Activated B cell treated with CpG ODN at 0.5 μM for 24 hours (primary cell): ENCODE results near the gene MTMR11. TPM values are rescaled to one million over a fixed set of nuclear protein-coding genes. Genes with fewer than 3 reads are reported as not detected.

Source experiments
- ATAC-seq: fragments of 200-7000 bp; cut with Tn5 transposase; one replicate; pipeline ENCODE4 v1.10.0; 2021; ENCODE audit warnings: low read depth, mild to moderate bottlenecking, moderate library complexity
- CTCF ChIA-PET: fragments of 350-600 bp; sonication (Branson Sonifier 250); formaldehyde crosslinking; loops from one replicate; lab custom pipeline; 2021; ENCODE audit warnings: antibody characterized with exemption; lab: Charles Lee
- POLR2A ChIA-PET: fragments of 350-600 bp; sonication (Branson Sonifier 250); formaldehyde crosslinking; loops from one replicate; lab custom pipeline; 2021; ENCODE audit warnings: antibody characterized with exemption; lab: Charles Lee
- DNase-seq: peaks from one replicate; pipeline ENCODE4 v3.0.0; 2022
- H3K27ac Mint-ChIP-seq: one replicate; pipeline ENCODE4 v1.8.0; 2020; ENCODE audit warnings: mixed read lengths
- H3K27me3 Mint-ChIP-seq: one replicate; pipeline ENCODE4 v1.8.0; 2021; ENCODE audit warnings: mixed read lengths
- H3K36me3 Mint-ChIP-seq: one replicate; pipeline ENCODE4 v1.8.0; 2021; ENCODE audit warnings: low read depth, mixed read lengths
- H3K4me1 Mint-ChIP-seq: one replicate; pipeline ENCODE4 v1.8.0; 2021; ENCODE audit warnings: mixed read lengths
- H3K4me3 Mint-ChIP-seq: one replicate; pipeline ENCODE4 v1.8.0; 2020; ENCODE audit warnings: mild to moderate bottlenecking, mixed read lengths
- H3K9me3 Mint-ChIP-seq: one replicate; pipeline ENCODE4 v1.8.0; 2020; ENCODE audit warnings: mixed read lengths
- intact Hi-C: fragments of 100-400 bp; cut with micrococcal nuclease; formaldehyde crosslinking; loops from one replicate; pipeline ENCODE4 v1.15.1; 2024
- total RNA-seq: library from RNA; stranded (reverse); gene quantifications from 2 replicates; pipeline ENCODE4 v1.2.3, GENCODE V29; 2022
- TF ChIP-seq, protein P1 (sequence below): fragments of 200-600 bp; IDR thresholded peaks from one replicate; pipeline ENCODE4 v1.8.0; 2022; ENCODE audit warnings: antibody characterized with exemption, mild to moderate bottlenecking

The MTMR11 gene
- total RNA-seq, 1 donor from 2014 or later = not detected

DNA sequence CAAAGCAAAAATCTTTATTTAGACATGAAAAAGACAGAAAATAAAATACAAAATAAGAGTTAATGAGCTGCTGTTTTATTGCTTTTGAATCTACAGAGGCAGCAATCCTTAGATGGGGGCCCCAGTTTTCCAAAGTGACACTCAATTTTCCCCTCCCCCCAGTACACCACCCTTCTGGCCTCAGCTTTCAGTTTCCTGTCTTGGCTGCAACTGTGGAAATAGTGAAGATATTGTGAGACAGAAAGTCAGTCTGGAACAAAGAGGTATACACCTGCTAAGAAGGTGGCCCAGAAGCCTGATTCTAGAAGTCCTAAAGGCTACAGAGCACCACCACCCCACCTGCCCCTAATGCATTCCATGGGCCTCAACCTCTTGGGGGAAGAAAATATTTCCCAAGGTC, 1.1 kb upstream of the MTMR11 start:
- CTCF ChIA-PET = no interaction called here
- Mint-ChIP-seq H3K4me1 (peaks cover 5% of the 10 kb centered on the region), H3K9me3 (no peaks in the 10 kb centered on the region), H3K27ac (no peak overlapping the region), H3K36me3 (no peaks in the 10 kb centered on the region), H3K27me3 (peaks cover 18% of the 10 kb centered on the region), H3K4me3 (no peak overlapping the region)
- ATAC-seq (no peak), DNase-seq (no peak)
- intact Hi-C loops = no loop called here
- TF ChIP-seq, protein P1, sequence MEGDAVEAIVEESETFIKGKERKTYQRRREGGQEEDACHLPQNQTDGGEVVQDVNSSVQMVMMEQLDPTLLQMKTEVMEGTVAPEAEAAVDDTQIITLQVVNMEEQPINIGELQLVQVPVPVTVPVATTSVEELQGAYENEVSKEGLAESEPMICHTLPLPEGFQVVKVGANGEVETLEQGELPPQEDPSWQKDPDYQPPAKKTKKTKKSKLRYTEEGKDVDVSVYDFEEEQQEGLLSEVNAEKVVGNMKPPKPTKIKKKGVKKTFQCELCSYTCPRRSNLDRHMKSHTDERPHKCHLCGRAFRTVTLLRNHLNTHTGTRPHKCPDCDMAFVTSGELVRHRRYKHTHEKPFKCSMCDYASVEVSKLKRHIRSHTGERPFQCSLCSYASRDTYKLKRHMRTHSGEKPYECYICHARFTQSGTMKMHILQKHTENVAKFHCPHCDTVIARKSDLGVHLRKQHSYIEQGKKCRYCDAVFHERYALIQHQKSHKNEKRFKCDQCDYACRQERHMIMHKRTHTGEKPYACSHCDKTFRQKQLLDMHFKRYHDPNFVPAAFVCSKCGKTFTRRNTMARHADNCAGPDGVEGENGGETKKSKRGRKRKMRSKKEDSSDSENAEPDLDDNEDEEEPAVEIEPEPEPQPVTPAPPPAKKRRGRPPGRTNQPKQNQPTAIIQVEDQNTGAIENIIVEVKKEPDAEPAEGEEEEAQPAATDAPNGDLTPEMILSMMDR = no peak
- POLR2A ChIA-PET = no interaction called here

DNA sequence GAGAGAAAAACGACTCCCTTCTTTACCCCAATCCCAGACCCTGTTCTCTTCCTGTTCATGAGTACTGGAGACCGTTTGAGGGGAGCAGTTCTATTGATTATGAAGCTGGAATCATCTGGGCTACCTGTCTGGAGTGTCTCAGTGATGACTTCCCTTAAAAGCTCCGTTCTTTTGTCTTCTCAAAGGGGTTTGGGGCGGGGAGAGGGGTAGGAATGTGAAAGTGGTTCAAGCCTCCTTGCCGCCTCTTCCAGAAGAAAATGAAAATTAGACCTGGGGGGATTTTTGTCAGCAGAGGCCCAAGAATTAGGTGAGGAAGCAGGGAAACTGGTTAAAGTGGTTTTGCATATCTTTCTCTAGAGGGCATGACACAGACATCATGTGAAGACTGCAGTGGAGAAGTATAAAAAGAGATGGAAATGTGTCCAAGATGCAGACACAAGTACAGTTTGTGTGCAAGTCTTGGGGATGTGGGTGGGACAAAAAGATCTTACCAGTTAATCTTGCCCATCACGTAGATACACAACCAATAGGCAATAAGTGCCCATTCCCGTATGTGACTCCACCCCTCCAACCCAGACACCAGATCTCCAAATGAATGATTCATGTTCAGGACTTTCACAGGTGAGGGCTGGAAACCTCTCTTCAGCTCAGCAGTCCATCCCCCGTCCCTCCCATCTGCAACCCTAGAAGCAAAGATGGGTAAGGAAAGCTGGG, 470 bp upstream of the MTMR11 start:
- ChIA-PET POLR2A (no interaction called here), CTCF (interaction anchor here (0.6 kb wide), 1 partner anchor 1416 kb away, joined by 3 read pairs; no protein-coding TSS in a partner anchor)
- DNase-seq (no peak), ATAC-seq (no peak)
- H3K36me3 Mint-ChIP-seq = no peaks in the 10 kb centered on the region
- H3K27ac Mint-ChIP-seq = no peak overlapping the region
- TF ChIP-seq, protein P1 = no peak
- H3K4me3 Mint-ChIP-seq = no peak overlapping the region
- intact Hi-C loops = no loop called here
- H3K4me1 Mint-ChIP-seq = peaks cover 5% of the 10 kb centered on the region
- H3K9me3 Mint-ChIP-seq = no peaks in the 10 kb centered on the region
- H3K27me3 Mint-ChIP-seq = peaks cover 22% of the 10 kb centered on the region

DNA sequence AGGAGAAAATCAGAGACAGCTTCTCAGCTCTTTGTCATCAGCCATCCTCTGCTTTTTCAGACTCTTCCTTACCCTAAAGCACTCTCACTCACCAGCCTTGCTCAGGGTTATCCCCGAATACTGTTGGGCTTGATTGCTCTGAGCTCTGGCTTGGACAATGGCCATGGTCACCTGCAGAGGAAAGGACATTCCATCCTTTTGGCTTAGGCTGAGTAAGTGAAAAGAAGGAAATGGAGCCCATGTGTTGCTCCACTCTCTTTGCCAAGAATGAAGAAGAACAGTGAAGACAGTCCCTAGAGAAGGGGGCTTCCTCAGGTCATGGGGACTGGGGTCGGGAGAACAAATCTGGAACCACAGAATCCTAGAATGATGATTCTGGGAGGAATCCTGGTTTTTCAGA, 2.3 kb downstream of the MTMR11 start:
- H3K27ac Mint-ChIP-seq = no peak overlapping the region
- ChIA-PET POLR2A (no interaction called here), CTCF (no interaction called here)
- H3K27me3 Mint-ChIP-seq = peaks cover 30% of the 10 kb centered on the region
- H3K4me3 Mint-ChIP-seq = no peak overlapping the region
- H3K9me3 Mint-ChIP-seq = no peaks in the 10 kb centered on the region
- intact Hi-C loops = no loop called here
- H3K4me1 Mint-ChIP-seq = peaks cover 5% of the 10 kb centered on the region
- DNase-seq = no peak
- no peak for ATAC-seq
- TF ChIP-seq, protein P1 = no peak
- H3K36me3 Mint-ChIP-seq = no peaks in the 10 kb centered on the region

DNA sequence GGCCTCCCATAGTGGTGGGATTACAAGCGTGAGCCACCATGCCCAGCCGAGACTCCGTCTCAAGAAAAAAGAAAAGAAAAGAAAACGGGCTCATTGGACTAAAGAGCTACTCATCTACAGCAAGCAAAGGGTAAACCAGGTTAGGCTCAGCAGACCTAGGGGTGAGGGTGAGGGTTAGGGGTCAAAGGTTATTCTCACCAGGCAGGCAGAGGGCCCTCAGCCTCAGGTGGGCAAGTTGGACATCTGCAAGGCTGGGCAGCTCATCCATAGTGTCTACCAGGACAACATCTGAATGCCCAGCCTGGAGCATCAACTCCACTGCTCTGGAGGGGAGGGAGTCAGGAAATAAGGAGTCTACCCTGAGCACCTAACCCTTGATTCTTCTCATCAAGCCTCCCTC, 3.5 kb downstream of the MTMR11 start:
- ChIA-PET POLR2A (interaction anchor here (0.5 to 0.6 kb wide), 2 partner anchors 106 to 368 kb away, joined by 3 to 4 read pairs; no protein-coding TSS in a partner anchor), CTCF (no interaction called here)
- DNase-seq (no peak), ATAC-seq (no peak)
- no peaks in the 10 kb centered on the region for H3K9me3 Mint-ChIP-seq
- H3K27ac Mint-ChIP-seq = no peak overlapping the region
- H3K4me1 Mint-ChIP-seq = peaks cover 9% of the 10 kb centered on the region
- H3K36me3 Mint-ChIP-seq = no peaks in the 10 kb centered on the region
- peaks cover 30% of the 10 kb centered on the region for H3K27me3 Mint-ChIP-seq
- H3K4me3 Mint-ChIP-seq = no peak overlapping the region
- intact Hi-C loops = no loop called here
- TF ChIP-seq, protein P1 = no peak

DNA sequence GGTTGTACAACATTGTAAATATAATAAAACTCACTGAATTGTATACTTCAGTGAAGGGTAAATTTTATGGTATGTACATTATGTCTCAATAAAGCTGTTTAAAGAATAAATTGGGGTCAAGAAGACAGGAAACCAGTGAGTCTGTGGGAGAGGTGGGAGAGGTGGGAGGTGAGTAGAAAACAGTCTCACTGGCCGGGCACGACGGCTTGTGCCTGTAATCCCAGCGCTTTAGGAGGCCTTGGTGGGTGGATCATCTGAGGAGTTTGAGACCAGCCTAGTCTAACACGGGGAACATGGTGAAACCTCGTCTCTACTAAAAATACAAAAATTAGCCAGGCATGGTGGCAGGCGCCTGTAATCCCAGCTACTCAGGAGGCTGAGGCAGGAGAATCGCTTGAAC, 4.2 kb downstream of the MTMR11 start:
- Mint-ChIP-seq H3K27ac (no peak overlapping the region), H3K27me3 (peaks cover 30% of the 10 kb centered on the region)
- CTCF ChIA-PET = no interaction called here

More for the DNA sequence above, 4.2 kb downstream of the MTMR11 start:
- Mint-ChIP-seq H3K4me1 (peaks cover 13% of the 10 kb centered on the region), H3K4me3 (no peak overlapping the region), H3K36me3 (peaks cover 4% of the 10 kb centered on the region), H3K9me3 (no peaks in the 10 kb centered on the region)
- TF ChIP-seq, protein P1 = no peak
- DNase-seq = no peak
- intact Hi-C loops = no loop called here
- POLR2A ChIA-PET = no interaction called here
- no peak for ATAC-seq
